Fibroblast of upper back skin (primary cell): ENCODE data around the gene DCX.
"Not testable (repeated sequence)": the region's sequence is repeated elsewhere in the genome, so short reads cannot be mapped to it uniquely, and the experiment has no call there.

Source experiments
- DNase-seq: peaks from one replicate; pipeline ENCODE4 v3.0.0-alpha.2; 2013

The DCX gene

GRCh38 chrX:111365770-111366325 lies 46.1 kb downstream of the DCX start:
- DNase-seq = no peak

GRCh38 chrX:111363741-111364140 lies 48.3 kb downstream of the DCX start:
- DNase-seq = no peak

- no peak for DNase-seq
Measured at GRCh38 chrX:111361751-111362150, 50.2 kb downstream of the DCX start.

- DNase-seq = no peak
Measured at GRCh38 chrX:111360839-111361238, 51.2 kb downstream of the DCX start.

- peak; percentile 1 for DNase-seq
Measured at GRCh38 chrX:111355523-111356115, 56.4 kb downstream of the DCX start.

- DNase-seq = no peak
Measured at GRCh38 chrX:111354496-111354895, 57.5 kb downstream of the DCX start.

GRCh38 chrX:111353793-111354192 lies 58.2 kb downstream of the DCX start:
- DNase-seq = peak; percentile 50

- DNase-seq = peak; percentile 75
Measured at GRCh38 chrX:111352424-111352823, 59.6 kb downstream of the DCX start.

GRCh38 chrX:111349934-111350333 lies 62.1 kb downstream of the DCX start:
- DNase-seq = no peak

- DNase-seq = no peak
Measured at GRCh38 chrX:111349101-111349500, 62.9 kb downstream of the DCX start.

GRCh38 chrX:111348429-111348828 lies 63.6 kb downstream of the DCX start:
- DNase-seq = no peak

GRCh38 chrX:111346150-111346549 lies 65.8 kb downstream of the DCX start:
- not testable (repeated sequence) for DNase-seq

- no peak for DNase-seq
Measured at GRCh38 chrX:111340054-111340453, 71.9 kb downstream of the DCX start.

GRCh38 chrX:111339212-111339611 lies 72.8 kb downstream of the DCX start:
- DNase-seq = no peak

- no peak for DNase-seq
Measured at GRCh38 chrX:111338095-111338698, 73.8 kb downstream of the DCX start.

- no peak for DNase-seq
Measured at GRCh38 chrX:111337067-111337637, 74.8 kb downstream of the DCX start.

GRCh38 chrX:111336141-111336540 lies 75.9 kb downstream of the DCX start:
- no peak for DNase-seq

GRCh38 chrX:111329370-111329769 lies 82.6 kb downstream of the DCX start:
- DNase-seq = no peak

- DNase-seq = no peak
Measured at GRCh38 chrX:111328858-111329257, 83.1 kb downstream of the DCX start.

- DNase-seq = peak; percentile 48
Measured at GRCh38 chrX:111322231-111322855, 89.6 kb downstream of the DCX start.

GRCh38 chrX:111319451-111319850 lies 92.5 kb downstream of the DCX start:
- DNase-seq = no peak

GRCh38 chrX:111318901-111319300 lies 93.1 kb downstream of the DCX start:
- DNase-seq = no peak

- peak; percentile 0 for DNase-seq
Measured at GRCh38 chrX:111309083-111309482, 102.9 kb downstream of the DCX start.

- DNase-seq = no peak
Measured at GRCh38 chrX:111308039-111308438, 104.0 kb downstream of the DCX start.
